HFF-Myc (cell line): ENCODE results near the gene XRCC1.

Experiments used
- DNase-seq: peaks from one replicate; pipeline ENCODE4 v3.0.0-alpha.2; 2011; ENCODE audit warnings: low read depth; ENCODE audit errors: extremely low read depth
- H3K4me3 ChIP-seq: replicated peaks from 2 replicates; pipeline ENCODE4 v1.5.1; 2011; ENCODE audit warnings: low read depth, mild to moderate bottlenecking, control low read depth, low read length
- TF ChIP-seq, protein P1 (sequence below): IDR thresholded peaks from 2 replicates; pipeline ENCODE4 v1.5.1; 2012; ENCODE audit warnings: mild to moderate bottlenecking, low read depth, low read length, control low read depth; ENCODE audit errors: missing control alignments

Gene XRCC1

GRCh38 chr19:43620061-43621001, 45.0 kb upstream of the XRCC1 start:
- peak overlapping the region; percentile 68 for H3K4me3 ChIP-seq
- TF ChIP-seq, protein P1, sequence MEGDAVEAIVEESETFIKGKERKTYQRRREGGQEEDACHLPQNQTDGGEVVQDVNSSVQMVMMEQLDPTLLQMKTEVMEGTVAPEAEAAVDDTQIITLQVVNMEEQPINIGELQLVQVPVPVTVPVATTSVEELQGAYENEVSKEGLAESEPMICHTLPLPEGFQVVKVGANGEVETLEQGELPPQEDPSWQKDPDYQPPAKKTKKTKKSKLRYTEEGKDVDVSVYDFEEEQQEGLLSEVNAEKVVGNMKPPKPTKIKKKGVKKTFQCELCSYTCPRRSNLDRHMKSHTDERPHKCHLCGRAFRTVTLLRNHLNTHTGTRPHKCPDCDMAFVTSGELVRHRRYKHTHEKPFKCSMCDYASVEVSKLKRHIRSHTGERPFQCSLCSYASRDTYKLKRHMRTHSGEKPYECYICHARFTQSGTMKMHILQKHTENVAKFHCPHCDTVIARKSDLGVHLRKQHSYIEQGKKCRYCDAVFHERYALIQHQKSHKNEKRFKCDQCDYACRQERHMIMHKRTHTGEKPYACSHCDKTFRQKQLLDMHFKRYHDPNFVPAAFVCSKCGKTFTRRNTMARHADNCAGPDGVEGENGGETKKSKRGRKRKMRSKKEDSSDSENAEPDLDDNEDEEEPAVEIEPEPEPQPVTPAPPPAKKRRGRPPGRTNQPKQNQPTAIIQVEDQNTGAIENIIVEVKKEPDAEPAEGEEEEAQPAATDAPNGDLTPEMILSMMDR, result no peak
- DNase-seq, result no peak

GRCh38 chr19:43619262-43620060, 44.1 kb upstream of the XRCC1 start, which contains the start of gene ZNF428:
Gene ZNF428 (minus strand): TSS chr19:43619629. CDS start chr19:43614304, 5,325 bp downstream.
- TF ChIP-seq, protein P1, result no peak
- DNase-seq, result peak; percentile 48
- peak within 1 kb of the TSS; percentile 68 for H3K4me3 ChIP-seq

- TF ChIP-seq, protein P1, result no peak
- DNase-seq, result no peak
- peak overlapping the region; percentile 68 for H3K4me3 ChIP-seq
Observed at GRCh38 chr19:43618921-43619261, 43.6 kb upstream of the XRCC1 start.

DNA sequence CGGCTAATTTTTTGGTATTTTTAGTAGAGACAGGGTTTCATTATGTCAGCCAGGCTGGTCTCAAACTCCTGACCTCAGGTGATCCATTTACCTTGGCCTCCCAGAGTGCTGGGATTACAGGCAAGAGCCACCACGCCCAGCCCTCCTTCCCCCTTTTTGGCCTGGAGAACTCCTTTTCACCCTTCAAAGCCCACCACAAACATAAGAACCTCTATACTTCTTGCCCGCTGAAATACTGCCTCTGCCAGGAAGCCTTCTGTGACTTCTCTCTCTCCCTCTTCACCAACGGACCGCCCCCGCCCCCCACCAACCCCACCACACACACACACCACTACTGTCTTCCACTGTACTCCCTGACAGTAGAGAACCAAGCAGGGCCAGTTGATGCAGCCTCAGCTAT, 41.6 kb upstream of the XRCC1 start:
- TF ChIP-seq, protein P1, result no peak
- H3K4me3 ChIP-seq, result no peak overlapping the region

DNA sequence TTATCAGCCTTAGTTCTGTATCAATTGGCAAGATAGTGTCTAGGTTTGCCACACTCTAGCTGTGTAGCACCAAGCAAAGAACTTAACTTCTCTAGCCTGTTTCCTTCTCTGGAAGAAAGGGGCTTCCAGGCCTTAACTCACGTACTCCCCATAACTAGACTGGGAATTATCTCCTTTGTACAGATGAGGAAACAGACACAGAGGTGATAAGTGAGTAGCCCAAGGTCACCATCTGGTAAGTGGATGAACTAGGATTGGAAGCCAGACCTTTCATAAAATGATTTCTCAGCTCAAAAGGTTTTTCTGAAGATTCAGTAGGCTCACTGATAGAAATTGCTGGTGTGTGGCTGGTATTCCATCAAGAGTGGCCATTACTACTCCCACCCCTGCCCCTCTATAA, 41.0 kb upstream of the XRCC1 start:
- H3K4me3 ChIP-seq, result no peak overlapping the region
- TF ChIP-seq, protein P1, result no peak
- no peak for DNase-seq

More for the DNA sequence above, 41.6 kb upstream of the XRCC1 start:
- DNase-seq, result no peak

DNA sequence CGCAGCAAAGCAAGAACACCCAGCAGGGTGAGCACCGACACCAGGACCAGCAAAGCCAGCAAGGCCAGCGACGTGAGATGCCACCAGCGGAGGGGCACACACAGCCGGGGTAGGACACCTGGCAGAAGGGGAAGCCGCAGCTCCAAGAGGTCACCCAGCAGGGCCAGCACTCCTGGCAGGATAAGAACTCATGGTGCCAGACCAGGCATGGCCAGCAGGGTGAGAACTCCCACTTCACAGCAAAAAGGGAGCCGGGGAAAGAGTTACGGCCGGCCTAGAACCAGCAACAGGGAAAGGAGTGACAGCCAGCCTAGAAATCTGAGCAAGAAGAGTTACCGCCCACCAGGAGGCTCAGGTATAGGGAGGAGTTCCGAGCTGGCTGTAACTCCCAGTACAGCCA, 37.0 kb upstream of the XRCC1 start:
- DNase-seq, result no peak
- no peak overlapping the region for H3K4me3 ChIP-seq
- TF ChIP-seq, protein P1, result no peak
